Activated CD8-positive, alpha-beta memory T cell treated with anti-CD3 and anti-CD28 coated beads, Interleukin-2, amount 50 U/mL, for 24 hours (primary cell): ENCODE data around the gene ANKRD34A.

Experiments used
- DNase-seq: peaks from one replicate; pipeline ENCODE4 v3.0.0-alpha.2; 2020; ENCODE audit errors: extremely low read depth

ANKRD34A gene

DNA sequence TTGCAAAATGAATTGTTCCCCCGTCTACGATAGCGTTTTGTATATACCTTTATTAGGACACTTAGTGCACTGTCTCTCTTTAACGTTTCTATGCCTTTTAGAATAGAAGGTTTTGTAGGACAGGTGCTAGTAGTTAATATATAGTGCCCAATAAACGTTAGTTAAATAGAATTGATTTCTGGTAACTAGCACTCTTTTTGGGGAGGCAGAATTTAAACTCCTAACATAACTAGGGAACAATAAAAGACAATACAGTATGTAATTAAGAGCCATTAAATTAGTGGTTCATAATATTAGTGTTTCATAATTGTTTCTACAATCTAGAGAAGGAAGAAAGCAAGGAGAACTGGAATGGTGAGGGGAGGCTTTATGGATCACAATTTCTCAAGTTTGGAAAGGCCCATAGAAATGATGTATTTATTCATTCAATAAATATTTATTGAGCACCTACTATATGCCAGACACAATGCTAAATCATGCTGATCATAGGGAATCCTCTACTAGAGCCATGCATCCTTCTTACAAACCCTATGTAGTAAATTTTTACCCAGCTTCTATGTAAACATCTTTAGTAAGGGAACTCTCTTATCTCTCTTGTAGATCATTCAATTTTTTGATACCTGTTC is 857 bp upstream of the ANKRD34A start:
- DNase-seq: no peak

GRCh38 chr1:145963265-145964019 is 933 bp downstream of the ANKRD34A start:
- DNase-seq: no peak

DNA sequence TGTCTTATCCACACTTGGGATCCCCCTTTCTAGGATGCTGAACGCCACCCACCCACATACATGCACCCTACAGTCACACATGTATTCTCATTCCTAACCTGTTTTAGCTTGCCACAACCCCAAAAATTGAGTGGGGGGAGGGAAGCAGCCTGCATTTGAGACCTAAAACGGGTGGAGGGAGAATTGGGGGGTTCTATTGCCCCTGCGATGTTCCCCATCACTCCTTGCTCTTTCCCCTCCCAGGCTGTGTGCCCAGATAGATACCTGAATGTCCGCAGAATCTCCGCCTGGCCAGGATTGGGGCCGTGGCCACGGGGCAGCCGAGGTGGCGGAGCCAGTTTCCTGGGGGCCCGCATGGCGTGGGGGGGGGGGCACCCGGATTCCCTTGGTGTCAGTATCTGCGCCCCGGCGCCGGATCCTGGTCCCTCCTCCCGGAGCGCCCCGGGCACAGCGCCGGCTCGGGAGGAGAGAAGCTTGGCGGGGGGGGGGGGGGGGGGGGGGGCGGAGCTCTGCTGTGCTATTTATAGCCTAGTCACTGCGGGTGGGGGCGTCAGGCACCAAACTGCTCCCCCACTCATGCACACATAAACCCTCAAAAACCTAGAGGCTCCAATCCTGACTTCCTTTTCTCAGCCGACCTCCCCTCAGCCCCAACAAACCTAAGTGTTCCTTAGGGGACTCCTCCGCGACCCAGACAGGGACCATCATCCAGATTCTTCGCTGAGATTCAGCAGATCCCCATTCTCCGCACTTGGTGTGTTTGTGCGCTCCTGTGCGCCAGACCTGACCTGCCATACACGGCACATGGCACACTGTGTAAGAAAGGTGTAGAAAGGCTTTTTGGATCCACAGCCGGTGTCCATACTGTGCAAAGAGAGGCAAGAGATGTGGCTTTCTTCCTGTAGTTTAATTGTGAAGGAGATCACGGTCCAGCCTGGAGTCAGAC is 1.9 kb downstream of the ANKRD34A start:
- peak; percentile 8 for DNase-seq

- DNase-seq: no peak
Observed at GRCh38 chr1:145961425-145962156, 2.8 kb downstream of the ANKRD34A start.

DNA sequence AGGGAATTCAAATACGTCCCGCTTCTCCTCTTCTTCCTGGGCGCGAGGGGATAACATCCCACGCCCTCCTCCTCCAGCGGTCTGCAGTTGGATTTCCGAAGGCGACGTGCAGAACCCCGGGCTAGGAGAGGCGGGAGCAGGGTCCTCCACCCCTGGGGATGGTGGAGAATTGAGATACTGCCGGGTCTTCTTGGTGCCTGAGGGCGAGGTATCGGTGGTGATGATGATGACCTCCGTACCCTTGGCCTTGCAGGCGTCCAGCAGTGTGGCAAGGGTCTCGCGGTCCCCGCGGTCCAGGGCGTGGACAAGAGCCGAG is 3.3 kb downstream of the ANKRD34A start:
- no peak for DNase-seq

DNA sequence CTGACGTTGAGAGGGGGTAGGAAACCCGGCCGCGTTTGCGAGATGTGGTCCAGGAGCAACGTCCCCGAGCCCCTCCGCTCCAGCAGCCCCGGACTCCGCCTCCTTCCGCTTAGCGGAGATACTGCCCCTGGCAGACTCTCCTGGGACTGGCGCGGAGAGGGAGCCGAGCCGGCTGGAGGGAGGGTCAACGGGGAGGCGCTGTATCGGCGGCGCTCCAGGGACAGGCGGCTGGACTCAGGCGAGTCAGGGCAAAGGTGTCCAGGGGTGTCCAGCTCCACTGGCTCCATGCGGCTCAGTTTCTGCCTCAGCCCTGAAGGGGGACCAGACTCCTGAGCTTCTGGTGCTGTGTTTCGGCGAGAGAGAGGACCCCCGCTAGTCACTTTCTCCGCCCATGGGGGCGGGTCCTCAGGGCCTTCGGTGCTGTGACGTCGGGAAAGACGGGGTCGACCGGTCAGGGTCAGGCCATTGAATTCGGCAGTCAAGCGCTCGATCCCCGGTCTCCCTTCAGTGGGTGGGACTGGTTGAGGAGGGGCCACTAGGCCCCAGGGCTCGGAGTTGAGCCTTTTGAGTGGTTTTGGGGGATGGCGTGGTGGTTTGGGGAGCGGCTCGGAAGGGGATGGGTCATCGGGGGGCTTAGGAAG is 3.8 kb downstream of the ANKRD34A start:
- no peak for DNase-seq

- no peak for DNase-seq
Observed at GRCh38 chr1:145959957-145960467, 4.4 kb downstream of the ANKRD34A start.

GRCh38 chr1:145959333-145959732 is 5.0 kb downstream of the ANKRD34A start:
- no peak for DNase-seq

GRCh38 chr1:145958734-145959133 is 5.6 kb downstream of the ANKRD34A start:
- no peak for DNase-seq

DNA sequence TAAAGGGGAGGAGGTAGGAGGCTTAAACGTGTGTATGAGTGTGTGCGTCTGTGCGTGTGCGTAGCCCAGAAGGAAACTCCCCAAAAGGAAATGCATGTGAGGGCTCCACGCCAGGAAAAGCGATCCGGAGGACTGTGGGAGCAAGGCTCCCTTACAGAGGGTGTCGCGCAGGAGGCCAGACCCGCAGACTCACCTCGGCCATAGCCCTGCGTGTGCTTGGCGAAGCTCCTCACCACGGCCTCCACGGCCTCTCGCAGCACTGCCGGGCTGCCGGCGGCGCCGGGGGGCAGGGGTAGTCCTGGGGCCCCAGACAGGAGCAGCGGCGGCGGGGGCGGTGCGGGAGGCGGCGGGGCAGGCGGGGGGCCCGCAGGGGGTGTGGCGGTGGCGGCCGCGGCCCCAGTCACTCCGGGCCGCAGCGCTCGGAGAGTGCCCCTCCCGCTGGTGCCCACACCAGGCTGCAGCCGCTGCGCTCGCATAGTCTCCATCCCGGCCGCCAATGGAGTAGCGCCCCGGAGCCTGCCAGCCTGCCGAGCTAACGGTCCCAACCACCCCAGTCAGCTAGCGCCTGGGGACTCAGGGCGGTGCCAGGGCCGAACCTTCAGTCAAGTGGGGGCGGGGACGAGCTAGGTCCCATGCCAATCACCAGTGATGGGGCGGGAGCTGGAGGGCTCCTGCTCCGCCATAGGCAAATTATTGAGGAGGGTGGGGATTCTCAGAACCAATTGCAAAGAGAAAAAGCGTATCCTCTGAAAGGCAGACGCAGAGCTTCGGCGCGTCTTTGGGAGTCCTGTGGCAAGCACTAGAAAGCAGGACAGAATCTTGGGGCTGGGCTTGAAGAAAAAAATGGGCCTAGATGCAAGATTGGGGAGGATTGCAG is 6.7 kb downstream of the ANKRD34A start, which contains the start of gene LIX1L:
Gene LIX1L (minus strand): TSS at position 575 of the 877 bp plus-strand sequence. CDS start 90 bp downstream, at position 485.
- DNase-seq: peak; percentile 86

GRCh38 chr1:145956781-145957442 is 7.5 kb downstream of the ANKRD34A start:
- no peak for DNase-seq

DNA sequence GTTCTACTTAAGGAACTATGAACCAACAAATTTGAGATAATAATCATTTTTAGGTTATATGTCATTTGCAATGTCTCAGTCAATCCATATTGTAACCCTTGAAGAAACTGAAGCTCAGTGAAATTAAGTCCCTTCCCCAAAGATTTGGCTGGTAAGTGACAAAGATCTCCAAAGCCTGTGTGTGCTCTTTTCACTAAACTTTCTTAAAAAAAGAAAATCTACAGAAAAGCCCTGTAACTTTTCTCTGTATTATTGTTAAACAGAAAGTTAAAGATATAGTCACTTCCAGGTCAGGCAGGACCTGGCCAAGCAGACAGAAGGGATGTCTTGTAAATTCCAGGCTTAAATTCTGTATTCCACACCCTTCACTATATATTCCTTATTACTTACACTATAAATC is 8.0 kb downstream of the ANKRD34A start:
- no peak for DNase-seq

GRCh38 chr1:145955436-145955835 is 8.9 kb downstream of the ANKRD34A start:
- no peak for DNase-seq

DNA sequence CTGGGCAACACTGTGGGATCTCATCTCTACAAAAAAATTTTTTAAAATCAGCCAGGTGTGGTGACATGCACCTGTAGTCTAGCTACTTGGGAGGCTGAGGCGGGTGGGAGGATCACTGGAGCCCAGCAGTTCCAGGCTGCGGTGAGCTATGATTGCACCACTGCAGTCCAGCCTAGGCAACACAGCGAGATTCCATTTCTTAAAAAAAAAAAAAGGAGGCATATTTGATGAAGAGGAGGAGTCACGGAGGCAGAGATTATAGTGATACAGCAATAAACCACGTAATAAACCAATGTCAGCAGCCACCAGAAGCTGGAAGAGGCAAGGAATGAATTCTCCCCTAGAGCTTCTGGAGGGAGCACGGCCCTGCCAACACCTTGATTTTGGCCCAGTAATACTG is 10.5 kb downstream of the ANKRD34A start:
- no peak for DNase-seq

GRCh38 chr1:145952903-145953302 is 11.5 kb downstream of the ANKRD34A start:
- DNase-seq: no peak

GRCh38 chr1:145951526-145951925 is 12.8 kb downstream of the ANKRD34A start:
- DNase-seq: no peak

DNA sequence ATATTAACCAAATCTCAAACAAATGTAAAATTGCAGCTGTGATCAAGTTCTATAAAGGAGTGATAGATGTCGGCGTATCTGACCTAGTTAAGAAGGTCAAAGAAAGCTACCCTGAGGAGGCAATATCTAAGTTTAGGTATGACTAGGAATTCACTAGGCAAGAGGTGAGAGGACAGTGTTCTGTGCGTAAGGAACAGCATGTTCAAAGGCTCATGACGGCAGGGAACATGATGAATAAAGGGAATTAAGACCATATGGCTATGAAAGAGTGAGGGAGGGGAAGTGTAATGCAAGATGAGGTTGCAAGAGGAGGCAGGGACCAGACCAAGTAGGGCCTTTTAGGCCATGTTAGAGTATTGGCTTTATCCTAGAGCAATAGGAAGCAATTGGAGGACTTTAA is 15.2 kb downstream of the ANKRD34A start:
- DNase-seq: no peak

DNA sequence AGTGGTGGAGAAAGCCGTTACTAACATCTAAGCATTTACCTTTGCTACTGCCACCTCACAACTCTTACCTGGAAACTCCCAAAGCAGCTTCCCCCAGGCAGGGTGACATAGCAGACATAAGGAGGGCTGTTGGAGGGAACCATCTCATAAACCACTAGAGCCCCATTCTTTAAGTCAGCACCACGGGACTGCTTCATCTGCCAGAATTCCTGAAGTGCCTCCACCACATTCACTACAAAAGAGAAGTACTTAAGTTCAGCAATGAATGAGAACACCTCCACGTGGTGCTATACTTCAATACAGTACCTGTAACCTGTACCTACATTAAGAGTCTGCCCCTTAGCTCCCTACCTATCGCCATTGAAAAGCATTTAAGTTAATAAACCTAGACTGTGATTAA is 16.8 kb downstream of the ANKRD34A start:
- DNase-seq: no peak

DNA sequence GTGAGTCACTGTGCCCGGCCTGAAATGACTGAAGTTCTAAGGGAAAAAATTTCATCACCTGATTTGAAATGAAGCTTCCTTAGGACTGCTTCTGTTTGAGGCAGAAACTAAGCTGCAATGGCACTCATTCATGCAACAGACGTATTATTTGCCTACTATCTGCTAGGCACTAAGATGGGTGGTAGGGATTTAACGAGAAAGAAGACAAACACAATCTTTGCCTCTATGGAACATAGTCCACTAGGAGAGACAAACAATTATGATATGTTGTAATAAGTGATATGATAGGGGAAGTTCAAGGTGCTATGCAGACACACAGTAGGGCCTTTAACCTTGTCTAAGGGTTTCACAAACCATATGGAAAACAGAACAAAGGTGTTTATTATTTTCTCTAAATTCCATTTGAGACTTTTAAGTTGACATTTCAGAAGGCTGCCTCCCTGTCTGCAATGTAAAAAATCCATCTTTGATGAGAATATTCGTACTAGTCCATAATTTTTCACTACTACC is 17.8 kb downstream of the ANKRD34A start:
- DNase-seq: no peak
